Tibial artery (tissue), 4 donors: ENCODE results near the gene RHOXF2B.
"Not testable (repeated sequence)": the region's sequence is repeated elsewhere in the genome, so short reads cannot be mapped to it uniquely, and the experiment has no call there.

ENCODE experiments used
- DNase-seq, 2 donors: peaks; one replicate each; pipeline ENCODE4 v3.0.0-alpha.2; 2019
- H3K27ac ChIP-seq, 2 donors: fragments of 200-600 bp; sonication (generic) in 1 of 2; 1 replicate in 1 of 2; 2 replicates in 1 of 2; pipeline ENCODE4 v1.5.1; 2018 to 2019; ENCODE audit warnings: mild to moderate bottlenecking in 1 of 2
- H3K27me3 ChIP-seq, 2 donors: fragments of 200-600 bp; sonication (generic) in 1 of 2; one replicate each; pipeline versions ENCODE4 v1.5.1 to v1.6.0; 2016 to 2019
- H3K36me3 ChIP-seq, 3 donors: fragments of 200-600 bp; sonication (generic) in 2 of 3; one replicate each; pipeline ENCODE4 v1.5.1; 2016 to 2019; ENCODE audit warnings: mild to moderate bottlenecking in 2 of 3
- H3K4me1 ChIP-seq, 4 donors: fragments of 200-600 bp; sonication (generic) in 2 of 4; 1 replicate in 3 of 4; 2 replicates in 1 of 4; pipeline ENCODE4 v1.5.1; 2016 to 2019
- H3K4me3 ChIP-seq, 2 donors: fragments of 200-600 bp; sonication (generic) in 1 of 2; 1 replicate in 1 of 2; 2 replicates in 1 of 2; pipeline ENCODE4 v1.5.1; 2018 to 2019; ENCODE audit warnings: mild to moderate bottlenecking in 2 of 2
- H3K9me3 ChIP-seq, 3 donors: fragments of 200-600 bp; sonication (generic) in 1 of 3; one replicate each; pipeline ENCODE4 v1.5.1; 2016 to 2019
- CTCF ChIP-seq, 2 experiments: fragments of 200-600 bp in 1 of 2; fragments of 450-650 bp in 1 of 2; IDR thresholded peaks; one replicate each; pipeline ENCODE4 v1.5.1; 2017 to 2019; ENCODE audit warnings: antibody characterized with exemption in 2 of 2, mild to moderate bottlenecking in 1 of 2, moderate library complexity in 1 of 2
- intact Hi-C: fragments of 100-400 bp; cut with DNase I; formaldehyde crosslinking; loops from one replicate; pipeline ENCODE4 v1.15.0; 2023; ENCODE audit warnings: low total_unique reads

RHOXF2B gene

DNA sequence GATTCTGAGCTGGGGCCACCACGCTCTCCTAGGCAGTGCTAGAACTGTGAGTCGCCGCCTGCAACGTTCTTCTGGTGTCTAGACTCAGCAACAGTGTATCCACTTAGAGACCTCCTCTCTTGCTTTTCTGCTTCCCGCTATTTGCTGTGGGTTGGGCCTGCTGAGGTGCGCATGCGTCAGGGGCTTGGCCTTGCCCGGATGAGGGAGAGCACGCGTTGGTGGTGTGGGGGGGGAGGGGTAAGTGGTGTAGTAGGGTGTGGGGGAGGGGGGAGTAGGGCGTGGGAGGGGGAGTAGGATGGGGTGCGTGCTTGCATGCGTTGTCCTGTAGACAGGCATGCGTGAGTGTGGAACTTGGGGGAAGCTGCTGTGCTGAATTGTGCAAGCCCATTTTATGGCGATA is at the start of gene RHOXF2B:
TSS of gene RHOXF2B (minus strand) at position 101 of the 400 bp plus-strand sequence. CDS start 138 bp downstream, outside the sequence.
- H3K27ac ChIP-seq, H3K36me3 ChIP-seq, H3K4me1 ChIP-seq, H3K27me3 ChIP-seq, DNase-seq, H3K9me3 ChIP-seq, intact Hi-C loops, H3K4me3 ChIP-seq: not testable (repeated sequence)

GRCh38 chrX:120125444-120125843 is 48.0 kb upstream of the RHOXF2B start:
- no peak overlapping the region for H3K4me3 ChIP-seq

GRCh38 chrX:120120223-120120622 is 42.7 kb upstream of the RHOXF2B start:
- no peaks in the 10 kb centered on the region for H3K36me3 ChIP-seq
- H3K27ac ChIP-seq: no peak overlapping the region
- no peaks in the 10 kb centered on the region for H3K27me3 ChIP-seq
- intact Hi-C loops: no loop called here
- H3K4me3 ChIP-seq: no peak overlapping the region
- no peak for DNase-seq
- TF ChIP-seq CTCF (IDR thresholded peaks at IDR 0.05): no peak
- no peaks in the 10 kb centered on the region for H3K4me1 ChIP-seq
- H3K9me3 ChIP-seq: no peaks in the 10 kb centered on the region

More at GRCh38 chrX:120125444-120125843, 48.0 kb upstream of the RHOXF2B start:
- no peaks in the 10 kb centered on the region for H3K27me3 ChIP-seq
- TF ChIP-seq CTCF (IDR thresholded peaks at IDR 0.05): no peak
- no peaks in the 10 kb centered on the region for H3K4me1 ChIP-seq
- no peaks in the 10 kb centered on the region for H3K9me3 ChIP-seq
- H3K27ac ChIP-seq: no peak overlapping the region
- H3K36me3 ChIP-seq: no peaks in the 10 kb centered on the region
- intact Hi-C loops: no loop called here
- DNase-seq: no peak

GRCh38 chrX:120115438-120115963 is 38.0 kb upstream of the RHOXF2B start, which contains the start of gene RHOXF1:
Gene RHOXF1, minus strand, starts transcription at chrX:120115913. Its CDS starts 51 bp downstream, at chrX:120115862.
- H3K4me1 ChIP-seq: no peaks in the 10 kb centered on the region

GRCh38 chrX:120111611-120112010 is 34.1 kb upstream of the RHOXF2B start:
- Histone ChIP-seq H3K27ac (no peak overlapping the region), H3K4me3 (no peak overlapping the region), H3K4me1 (no peaks in the 10 kb centered on the region), H3K36me3 (no peaks in the 10 kb centered on the region), H3K27me3 (no peaks in the 10 kb centered on the region), H3K9me3 (no peaks in the 10 kb centered on the region)
- no peak for TF ChIP-seq CTCF (IDR thresholded peaks at IDR 0.05)
- no peak for DNase-seq
- intact Hi-C loops: no loop called here

More at GRCh38 chrX:120115438-120115963, 38.0 kb upstream of the RHOXF2B start, which contains the start of gene RHOXF1:
- H3K36me3 ChIP-seq: no peaks in the 10 kb centered on the region
- no peak for TF ChIP-seq CTCF (IDR thresholded peaks at IDR 0.05)
- no peak within 1 kb of the TSS for H3K27ac ChIP-seq
- H3K4me3 ChIP-seq: no peak within 1 kb of the TSS
- intact Hi-C loops: no loop called here
- DNase-seq: no peak
- no peaks in the 10 kb centered on the region for H3K27me3 ChIP-seq
- no peaks in the 10 kb centered on the region for H3K9me3 ChIP-seq

DNA sequence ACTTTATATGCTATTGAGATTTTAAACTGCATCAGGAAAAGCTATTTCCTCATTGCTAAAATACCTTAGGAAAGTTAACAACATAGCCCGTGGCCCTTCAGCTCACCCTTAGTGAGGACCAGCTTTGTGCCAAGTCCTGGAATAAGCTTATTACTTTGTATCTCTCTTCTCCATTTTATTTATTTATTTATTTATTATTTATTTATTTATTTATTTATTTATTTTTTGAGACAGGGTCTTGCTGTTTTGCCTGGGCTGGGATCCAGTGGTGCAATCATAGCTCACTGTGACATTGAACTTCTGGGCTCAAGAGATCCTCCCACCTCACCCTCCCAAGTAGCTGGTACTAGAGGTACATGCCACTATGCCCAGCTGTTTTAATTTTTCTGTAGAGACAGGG is 31.9 kb upstream of the RHOXF2B start:
- Histone ChIP-seq H3K27ac (no peak overlapping the region), H3K36me3 (no peaks in the 10 kb centered on the region), H3K27me3 (no peaks in the 10 kb centered on the region), H3K4me1 (no peaks in the 10 kb centered on the region), H3K4me3 (no peak overlapping the region), H3K9me3 (no peaks in the 10 kb centered on the region)
- no peak for TF ChIP-seq CTCF (IDR thresholded peaks at IDR 0.05)
- DNase-seq: no peak
- intact Hi-C loops: no loop called here

DNA sequence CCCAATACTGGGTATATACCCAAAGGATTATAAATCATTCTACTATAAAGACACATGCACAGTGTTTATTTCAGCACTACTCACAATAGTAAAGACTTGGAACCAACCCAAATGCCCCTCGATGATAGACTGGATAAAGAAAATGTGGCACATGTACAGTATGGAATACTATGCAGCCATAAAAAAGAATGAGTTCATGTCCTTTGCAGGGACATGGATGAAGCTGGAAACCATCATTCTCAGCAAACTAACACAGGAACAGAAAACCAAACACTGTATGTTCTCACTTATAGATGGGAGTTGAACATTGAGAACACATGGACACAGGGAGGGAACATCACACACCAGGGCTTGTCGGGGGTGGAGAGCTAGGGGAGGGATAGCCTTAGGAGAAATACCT is 27.2 kb upstream of the RHOXF2B start:
- H3K36me3 ChIP-seq, H3K27ac ChIP-seq, intact Hi-C loops, DNase-seq, H3K27me3 ChIP-seq, H3K4me1 ChIP-seq, H3K4me3 ChIP-seq: not testable (repeated sequence)
- H3K9me3 ChIP-seq: peaks cover 0 to 25% (median 18%) of the 10 kb centered on the region in 3 donors

GRCh38 chrX:120101057-120101456 is 23.6 kb upstream of the RHOXF2B start:
- H3K27me3 ChIP-seq, H3K27ac ChIP-seq, H3K4me3 ChIP-seq, DNase-seq, H3K4me1 ChIP-seq, intact Hi-C loops, H3K36me3 ChIP-seq: not testable (repeated sequence)
- peaks cover 0 to 25% (median 18%) of the 10 kb centered on the region in 3 donors for H3K9me3 ChIP-seq
